Transverse colon (tissue), 3 donors: ENCODE measurements around the gene GSAP.

Experiments
- CTCF ChIP-seq, 5 experiments: fragments of 200-600 bp in 3 of 5; fragments of 450-650 bp in 2 of 5; sonication (generic) in 3 of 5; IDR thresholded peaks; 1 replicate in 2 of 5; 2 replicates in 3 of 5; pipeline ENCODE4 v1.5.1; 2016 to 2017; ENCODE audit warnings: antibody characterized with exemption in 5 of 5, inconsistent platforms in 3 of 5, mild to moderate bottlenecking in 2 of 5, moderate library complexity in 1 of 5
- POLR2A ChIP-seq: fragments of 450-650 bp; IDR thresholded peaks from one replicate; pipeline ENCODE4 v1.6.1; 2016; ENCODE audit warnings: antibody characterized with exemption, mild to moderate bottlenecking, moderate library complexity

- no peak for TF ChIP-seq CTCF (IDR thresholded peaks at IDR 0.05)
- TF ChIP-seq POLR2A, result no peak
These were observed 69.7 kb downstream of the GSAP start for GRCh38 chr7:77346441-77346840.
